ELF-1 (cell line): ENCODE measurements around the gene NFIA.
A peak's percentile ranks its signal among the peaks of the same experiment; 100 is the strongest.

Experiments
- DNase-seq: peaks from one replicate; pipeline ENCODE4 v3.0.0-alpha.2; 2016; ENCODE audit warnings: low read depth, low spot score

NFIA gene

DNA sequence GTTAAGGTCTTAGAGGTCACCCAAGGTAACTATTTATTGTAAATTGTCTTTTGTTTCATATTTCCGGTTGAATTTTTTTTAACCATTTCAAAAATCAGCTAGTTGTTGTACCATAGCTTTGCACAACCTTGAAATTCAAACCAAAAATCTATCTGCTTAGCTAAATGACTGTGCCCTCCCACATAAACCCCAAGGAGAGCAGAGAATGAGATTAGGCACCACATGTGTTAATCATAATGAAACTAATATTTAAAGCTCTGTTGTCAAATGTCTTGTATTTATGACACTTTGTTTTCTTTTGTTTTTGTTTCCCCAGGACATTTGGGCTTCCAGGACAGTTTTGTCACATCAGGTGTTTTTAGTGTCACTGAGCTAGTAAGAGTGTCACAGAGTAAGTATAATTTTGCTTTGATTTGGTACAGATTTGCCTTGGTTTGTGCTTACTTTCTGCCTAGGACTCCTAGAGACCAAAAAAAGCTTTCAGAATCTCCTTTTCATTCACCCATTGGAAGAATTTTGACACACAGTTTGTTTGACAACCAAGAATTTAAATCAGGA lies 249.9 kb downstream of the NFIA start:
- no peak for DNase-seq

DNA sequence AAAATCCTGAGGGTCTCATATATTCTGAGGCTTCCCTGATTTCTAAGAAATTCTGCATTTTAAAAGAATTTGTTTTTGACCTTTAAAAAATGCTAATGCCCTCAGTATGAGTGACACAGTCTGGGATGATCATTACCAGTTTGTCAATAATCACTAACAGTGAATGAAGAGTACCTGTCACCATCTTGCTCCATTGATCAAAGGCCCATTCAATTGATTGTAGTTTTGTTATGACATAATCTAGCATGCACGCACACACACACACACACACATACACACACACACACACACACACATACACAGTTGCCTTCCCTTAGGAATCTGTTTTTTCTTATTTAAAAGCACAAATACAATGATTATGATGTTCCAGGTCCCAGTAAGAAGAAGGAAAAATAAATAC lies 250.4 kb downstream of the NFIA start:
- no peak for DNase-seq

DNA sequence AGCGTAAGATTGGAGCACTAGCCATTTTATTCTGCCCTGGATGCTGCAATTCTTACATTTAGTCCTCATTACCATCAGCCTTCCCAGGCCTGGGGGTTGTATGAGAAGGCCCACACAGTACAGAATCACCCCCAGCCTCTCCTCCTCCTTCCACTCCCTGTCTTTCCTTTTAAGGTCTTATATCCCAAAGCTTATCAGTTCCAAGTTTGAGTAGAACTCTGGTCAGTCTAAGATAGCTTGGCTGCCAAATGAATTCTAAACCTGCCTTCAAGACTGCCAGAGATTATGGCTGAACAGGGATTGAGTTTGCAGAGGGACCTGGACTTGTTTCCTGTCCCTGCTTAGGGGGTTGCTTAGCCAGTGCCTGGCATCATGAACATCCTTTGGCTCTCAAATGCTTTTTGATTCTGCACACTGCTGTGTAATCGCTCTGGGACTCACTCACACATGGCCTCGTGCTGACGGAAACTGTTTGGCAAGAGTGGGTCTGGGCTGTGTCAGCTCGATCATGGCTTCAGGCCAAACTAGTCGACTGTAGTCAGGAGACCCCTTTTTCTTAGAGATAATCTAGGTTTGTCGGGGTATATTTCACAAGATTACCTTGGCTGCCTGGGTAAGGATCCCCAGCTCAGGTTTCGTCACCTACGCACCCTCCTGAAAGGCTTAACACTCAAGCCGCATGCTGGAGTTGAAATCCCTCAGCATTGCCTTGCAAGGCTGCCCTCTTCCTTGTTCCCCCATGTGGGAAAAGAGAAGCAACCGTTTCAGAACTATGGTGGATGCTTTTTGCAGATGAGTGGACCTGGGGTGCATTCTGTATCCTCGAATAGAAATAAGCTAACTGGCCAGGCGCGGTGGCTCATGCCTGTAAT lies 252.6 kb downstream of the NFIA start:
- DNase-seq, result peak; percentile 17

DNA sequence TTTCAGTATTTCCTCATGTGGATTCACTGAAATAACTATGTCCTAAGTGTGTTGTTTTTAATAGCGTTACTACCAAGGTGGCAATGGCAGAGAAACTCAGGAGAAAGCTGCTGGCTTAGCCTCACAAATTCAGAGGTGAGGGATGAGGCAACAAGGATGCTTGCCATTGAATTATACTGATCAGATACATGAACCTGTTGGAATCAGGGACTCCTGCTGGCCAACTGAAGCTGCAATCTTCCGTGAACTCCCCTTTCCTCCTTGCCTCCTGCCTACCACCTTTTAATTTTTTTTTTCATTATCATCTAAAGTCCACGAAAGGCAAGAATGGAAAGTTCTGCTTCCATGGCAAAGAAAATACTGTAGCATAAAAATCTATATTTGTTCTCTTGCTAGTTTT lies 254.7 kb downstream of the NFIA start:
- no peak for DNase-seq

DNA sequence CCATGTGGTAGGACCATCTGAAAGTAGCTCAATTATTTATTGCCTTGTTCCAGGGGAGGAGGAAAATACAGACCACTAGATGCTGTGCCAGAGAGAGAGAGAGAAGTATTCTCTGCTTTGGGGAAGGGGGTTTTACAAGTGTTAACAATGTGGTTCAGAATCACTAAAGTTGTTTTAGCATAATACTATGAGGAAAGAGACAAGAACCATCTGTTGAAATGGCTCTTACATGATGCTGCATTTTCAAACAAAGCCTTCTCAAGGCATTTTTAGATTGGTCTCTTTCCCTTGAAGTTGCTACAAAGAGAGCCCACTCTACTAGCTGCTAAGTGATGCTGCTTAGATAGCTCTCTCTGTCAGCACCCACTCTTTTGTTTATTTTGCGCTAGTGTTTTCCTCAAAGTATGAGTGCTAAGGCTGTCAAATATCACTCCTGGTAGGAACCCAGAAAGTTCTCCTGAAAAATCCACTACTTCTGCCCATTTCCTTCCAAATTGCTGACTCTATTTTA lies 255.1 kb downstream of the NFIA start:
- DNase-seq, result no peak

DNA sequence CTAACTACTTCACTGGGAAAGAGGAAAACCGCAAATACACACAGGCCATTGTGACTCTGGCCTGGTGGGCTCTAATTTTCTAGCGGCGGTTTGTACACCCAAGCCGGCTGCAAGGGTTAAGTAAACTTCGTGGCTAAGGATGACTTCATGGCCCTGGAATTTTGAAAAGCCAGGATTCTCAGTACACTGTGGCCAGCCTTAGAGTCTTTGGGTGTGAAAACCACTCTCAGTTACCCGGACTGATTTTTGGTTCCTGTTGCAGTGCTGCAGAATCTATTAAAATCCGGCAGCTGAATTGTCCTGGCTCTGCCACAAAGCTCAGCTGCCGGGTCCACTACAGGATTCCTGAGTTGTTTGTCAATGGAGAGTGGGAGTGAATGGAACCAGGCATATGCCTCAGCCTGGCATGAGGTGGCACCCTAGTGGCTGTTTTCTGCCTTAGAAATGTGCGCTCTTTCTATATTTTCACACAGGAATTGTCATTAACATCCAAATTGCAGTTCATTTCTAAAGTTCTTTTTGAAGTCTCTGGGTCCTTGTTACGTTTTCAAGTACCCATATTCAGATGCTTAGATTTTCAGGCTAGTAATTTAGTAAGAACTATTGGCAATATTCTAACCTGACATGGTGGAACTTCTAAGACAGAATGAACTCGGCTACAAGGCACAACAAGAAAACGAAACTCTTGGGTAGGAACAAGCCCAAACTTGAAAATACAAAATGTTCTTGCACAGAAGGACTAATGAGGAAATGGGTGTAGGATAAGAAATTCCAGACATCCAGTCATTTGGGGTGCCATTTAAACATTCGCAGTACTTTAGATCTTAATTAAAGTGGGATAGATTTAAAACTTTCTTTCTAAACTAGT lies 255.9 kb downstream of the NFIA start:
- peak; percentile 82 for DNase-seq

DNA sequence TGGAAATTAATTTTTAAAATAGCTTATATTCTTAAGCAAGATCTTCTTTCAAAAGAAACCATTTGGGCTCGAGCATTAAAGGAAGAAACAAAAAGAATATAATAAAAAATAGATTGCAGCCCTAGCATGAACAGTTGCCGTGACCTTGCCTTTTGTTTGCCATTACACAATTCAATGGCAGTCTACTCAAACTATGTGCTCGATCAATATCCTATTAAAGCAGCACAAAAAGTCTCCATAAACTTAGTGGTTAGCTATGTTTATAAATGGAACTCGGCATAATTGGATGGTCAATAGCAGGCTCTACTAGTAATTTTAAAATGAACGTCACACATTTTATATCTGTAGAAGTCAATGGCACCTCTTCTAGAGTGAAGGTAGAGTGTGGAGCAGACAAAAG lies 256.5 kb downstream of the NFIA start:
- DNase-seq, result no peak

DNA sequence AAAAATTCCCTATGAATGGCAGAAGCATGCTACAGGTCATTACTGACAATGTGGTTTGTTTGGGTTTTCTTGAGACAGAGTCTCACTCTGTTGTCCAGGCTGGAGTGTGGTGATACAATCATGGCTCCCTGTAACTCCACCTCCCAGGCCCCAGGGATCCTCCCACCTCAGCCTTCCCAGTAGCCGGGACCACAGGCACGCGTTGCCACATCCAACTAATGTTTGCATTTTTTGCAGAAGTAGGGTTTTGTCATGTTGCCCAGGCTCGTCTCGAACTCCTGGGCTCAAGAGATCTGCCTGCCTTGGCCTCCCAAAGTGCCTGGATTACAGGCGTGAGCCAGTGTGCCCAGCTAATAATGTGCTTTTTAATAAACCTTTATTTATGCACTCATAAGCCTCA lies 259.1 kb downstream of the NFIA start:
- no peak for DNase-seq

DNA sequence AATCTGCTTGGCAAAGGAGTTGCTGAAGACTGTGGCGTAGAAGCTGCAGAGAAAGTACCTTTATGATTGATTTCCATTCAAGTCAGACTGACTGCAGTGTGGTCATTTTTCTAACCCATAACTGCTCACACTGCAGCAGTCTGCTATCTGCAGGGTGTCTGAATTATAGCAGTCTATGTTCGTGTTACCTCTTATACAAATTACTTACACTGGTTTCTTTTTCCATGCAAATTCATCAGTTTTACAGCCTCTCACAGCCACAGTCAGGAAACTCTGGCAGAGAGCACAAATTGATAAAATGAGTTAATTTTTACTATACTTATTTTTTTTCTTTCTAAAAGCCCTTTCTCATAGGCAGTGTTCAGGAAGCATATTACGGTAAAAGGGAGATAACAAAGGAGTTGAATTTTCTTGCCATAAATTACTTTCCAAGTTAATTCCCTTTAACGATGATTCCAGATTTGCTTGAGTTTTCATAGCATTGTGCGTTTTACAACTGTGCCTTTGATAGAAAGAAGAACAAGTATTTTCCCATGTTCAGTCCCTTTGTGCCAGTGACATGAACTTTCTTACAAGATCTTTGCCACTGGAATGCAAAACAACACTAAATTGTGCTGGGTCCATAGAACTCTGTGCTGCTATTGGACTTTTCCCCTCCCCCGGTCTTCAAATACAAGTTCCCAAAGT lies 261.5 kb downstream of the NFIA start:
- no peak for DNase-seq

DNA sequence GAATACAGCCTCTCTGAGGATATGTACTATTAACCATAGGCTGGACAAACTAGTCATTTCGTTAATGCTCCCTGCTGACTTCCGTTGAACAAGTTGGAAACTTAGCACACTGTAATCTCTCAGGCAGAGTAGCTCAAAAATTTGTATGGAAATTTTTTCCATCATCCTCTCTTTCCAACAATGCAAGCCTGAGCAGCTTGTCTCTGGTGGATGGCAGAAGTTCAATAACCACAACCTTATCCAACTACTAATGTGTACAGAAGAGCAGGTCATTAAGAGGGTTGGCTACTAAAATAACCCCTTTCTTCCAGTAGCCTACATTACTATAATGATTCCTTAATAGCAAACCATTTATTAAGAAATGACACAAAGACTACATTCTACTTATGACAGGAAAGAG lies 262.3 kb downstream of the NFIA start:
- DNase-seq, result no peak

DNA sequence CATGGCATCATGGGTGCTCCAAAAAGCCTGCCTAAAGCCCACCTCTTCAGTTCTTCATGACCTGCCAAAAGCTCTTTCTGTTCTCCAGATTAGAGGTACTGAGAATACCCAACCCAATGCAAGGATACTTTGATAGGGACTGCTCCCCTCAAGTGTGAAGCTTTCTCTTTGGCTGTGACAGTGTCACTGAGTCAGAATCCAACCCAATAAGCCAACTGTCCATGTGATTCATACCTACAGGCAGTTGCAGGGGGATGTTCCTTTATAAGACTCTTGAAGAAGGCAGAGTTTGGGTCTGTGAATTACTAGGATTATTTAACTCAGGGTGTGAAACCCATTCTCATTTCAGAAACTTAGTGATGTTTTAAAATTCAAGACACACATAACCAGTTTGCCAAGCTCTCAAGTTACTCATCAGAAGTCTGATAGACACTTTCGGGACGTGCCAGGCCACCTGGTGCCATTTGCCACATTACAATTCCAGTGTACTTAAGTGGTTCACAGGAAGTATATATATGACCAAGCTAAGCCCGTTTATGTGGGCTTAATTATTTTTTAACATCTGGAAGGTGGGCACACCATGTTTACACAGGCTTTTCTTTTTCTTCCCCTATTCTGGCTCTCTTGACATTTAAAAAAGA lies 265.8 kb downstream of the NFIA start:
- DNase-seq, result no peak

DNA sequence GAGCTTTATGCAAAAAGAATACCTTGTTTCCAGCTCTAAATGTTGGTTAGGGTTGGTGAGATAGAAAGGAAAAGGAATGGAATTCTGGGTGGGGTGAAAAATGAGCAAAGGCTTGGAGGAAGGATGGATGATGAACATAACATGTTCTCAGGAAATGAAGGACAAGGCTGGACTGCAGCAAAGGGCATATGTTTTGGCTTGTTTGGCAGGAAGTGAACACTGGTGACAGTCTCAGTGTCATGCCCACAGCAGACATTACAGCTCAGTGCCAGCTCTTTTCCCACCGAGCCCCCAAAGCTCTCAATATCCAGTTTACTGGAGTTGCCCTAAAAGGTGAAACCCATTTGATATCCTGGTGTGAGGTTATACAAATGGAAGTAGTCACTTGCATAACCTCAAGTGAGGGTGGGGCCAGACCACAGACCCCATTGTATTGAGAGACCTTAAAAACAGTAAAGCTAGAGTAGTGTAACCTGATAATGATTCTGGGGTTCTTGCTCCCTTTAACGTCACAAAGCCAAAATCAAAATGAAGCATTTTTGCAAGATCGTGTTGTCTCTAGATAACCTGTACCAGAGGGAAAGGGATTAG lies 270.6 kb downstream of the NFIA start:
- no peak for DNase-seq

DNA sequence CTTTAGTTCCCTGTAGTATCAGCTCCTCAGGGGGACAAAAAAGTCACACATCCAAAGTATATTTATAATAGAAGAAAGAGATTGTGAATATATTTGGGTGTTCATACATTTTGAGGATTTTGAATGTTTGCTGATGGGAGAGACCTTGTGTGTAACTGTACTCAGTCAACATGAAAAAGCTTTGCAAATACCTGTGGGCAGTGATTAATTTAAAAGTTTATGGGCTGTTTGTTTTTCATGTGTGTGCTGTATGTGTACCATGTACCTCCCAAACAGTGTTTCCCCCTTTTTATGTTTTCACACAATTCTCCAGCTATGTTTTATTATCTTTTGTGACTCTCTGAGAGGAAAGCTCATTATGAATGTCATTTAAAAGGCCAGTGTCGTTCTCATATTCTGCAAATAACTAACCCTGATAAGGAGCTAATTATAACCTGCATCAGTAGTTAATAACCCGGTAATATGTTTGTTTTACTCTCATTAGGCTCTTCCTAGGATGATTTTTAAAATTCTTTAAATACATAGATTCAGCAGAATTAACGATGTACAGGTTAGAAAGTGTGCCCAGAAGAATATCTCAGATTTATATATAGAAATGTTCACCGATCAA lies 271.5 kb downstream of the NFIA start:
- DNase-seq, result no peak

DNA sequence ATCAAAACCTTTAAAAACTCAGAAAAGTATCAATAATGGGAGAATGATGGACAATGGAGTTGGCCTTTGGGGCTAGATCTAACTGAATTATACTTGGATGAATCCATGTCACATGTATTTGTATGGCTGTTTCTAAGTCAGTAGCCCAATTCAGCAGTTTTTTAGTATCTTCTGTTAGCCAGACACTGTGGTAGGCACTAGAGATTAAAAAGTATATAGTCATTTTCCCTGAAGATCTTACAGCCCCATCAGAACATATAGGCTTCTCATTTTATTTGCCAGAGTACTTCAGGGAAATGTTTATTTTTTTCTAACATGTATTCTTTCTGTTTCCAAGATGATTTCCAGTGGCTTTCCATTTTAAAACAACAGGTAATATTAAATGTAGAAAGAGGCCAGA lies 273.7 kb downstream of the NFIA start:
- no peak for DNase-seq

DNA sequence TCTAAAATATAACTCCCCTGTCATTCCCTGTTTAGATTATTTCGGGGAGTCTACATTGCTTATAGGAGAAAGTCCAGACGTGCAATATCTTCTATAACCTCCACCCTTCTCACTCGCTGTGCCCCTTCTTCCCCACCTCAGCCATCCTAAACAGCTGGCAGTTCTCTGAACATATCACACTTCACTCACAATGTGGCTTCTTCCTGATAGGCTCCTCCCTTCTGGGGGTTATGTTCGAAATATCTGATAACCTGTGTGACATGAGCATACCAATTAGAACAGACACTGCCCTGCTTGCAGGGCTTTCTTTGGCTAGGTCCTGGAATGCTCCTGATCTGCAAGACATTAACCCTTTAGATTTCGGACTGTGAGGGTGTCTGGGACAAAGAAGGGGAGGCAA lies 274.6 kb downstream of the NFIA start:
- DNase-seq, result no peak

DNA sequence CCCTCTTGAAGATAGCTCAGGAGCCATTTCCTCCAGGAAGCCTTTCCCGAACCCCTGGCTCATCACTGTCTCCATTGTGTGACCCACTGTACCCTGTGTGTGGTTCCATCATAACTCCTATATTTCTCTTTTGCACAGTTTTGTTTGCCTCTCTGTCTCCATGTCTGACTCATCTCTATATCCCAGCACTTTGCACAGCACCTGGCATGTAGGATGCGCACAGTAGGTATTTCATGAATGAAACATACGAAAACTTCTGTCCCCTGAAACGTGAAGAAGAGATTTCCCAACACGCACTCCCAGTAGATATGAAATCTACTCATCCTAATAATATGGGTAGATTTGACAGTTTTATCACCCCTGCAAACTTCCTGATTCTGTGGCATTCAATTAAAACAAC lies 275.2 kb downstream of the NFIA start:
- DNase-seq, result no peak

DNA sequence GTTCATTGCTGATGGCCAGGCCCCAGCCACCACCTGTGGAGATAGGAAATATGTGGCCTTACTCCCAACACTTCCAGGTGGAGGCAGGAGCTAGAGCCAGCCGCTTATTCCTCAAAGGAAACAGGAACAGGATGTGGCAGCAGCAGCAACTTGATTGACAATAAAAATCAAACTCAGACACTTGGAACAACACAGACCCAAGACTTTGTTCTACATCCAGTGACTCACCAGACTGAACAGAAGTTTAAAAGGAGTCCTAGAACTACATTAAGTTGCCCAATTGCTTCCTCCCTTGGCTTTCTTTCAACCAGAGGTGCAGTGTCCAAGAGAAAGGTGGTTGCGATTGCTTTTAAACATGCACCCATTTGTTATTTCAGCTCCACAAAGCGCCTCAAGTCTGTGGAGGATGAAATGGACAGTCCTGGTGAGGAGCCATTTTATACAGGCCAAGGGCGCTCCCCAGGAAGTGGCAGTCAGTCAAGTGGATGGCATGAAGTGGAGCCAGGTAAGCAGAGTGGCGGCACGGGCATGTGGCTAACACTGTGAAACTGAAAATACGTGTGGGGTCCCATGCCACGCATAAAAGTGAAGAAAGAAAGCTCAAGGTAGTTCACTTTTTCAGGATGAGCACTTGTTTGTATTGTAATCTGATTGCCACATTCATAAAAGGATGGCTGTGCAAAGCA lies 276.6 kb downstream of the NFIA start:
- no peak for DNase-seq

DNA sequence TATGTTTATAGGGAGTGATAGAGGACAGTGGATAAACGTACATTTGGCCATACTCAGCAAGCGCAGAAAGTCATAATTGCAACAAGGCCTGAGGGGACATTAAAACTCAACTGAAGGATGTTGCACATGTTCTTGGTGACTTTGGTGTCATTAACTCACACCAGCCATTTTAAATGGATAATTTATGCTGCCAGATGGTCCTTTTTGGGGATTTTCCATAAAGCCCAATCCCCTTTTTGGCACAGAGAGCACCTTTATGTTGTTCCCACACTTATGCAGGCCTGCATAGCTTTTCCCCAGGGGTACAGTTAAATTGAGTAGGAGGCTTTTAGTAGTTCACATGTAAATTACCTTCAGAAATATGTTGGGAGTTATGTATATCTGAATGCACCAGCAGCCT lies 279.6 kb downstream of the NFIA start:
- no peak for DNase-seq

DNA sequence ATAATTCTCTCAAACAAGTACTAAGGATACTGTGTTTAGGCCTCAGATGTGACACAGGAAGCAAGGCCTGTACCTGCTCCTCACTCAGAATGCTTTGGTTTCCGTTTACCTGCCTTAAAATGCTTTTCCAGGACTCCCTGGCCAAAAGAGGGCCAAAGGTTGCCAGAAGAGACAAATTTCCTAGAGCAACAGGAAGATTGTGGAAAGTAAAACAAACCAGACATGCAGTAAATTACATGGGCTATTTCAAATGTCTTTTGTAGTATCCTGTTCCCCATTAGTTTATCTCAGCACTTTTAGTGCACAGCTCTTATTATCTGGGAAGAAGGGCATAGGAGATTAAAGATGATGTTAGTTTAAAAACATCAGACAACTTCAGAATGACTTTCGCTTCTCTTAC lies 280.0 kb downstream of the NFIA start:
- no peak for DNase-seq

DNA sequence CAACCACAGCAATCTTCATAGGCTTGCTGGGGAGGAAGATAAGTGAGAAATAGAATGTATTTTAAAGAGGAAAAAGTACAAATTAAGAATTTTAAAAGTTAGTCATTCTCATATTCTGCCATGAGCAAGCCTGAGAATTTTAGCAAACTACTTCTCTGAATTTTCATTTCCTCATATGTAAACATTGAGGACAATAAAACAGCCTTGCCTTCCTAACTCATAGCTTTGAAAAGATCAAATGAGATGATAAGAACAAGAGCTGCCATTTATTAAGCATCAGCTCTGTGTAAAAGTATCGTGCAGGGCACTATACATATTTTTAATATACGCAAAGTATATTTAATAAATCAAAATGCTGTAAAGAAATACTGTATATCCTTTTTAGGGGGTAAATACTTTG lies 286.0 kb downstream of the NFIA start:
- no peak for DNase-seq
